Right lobe of liver (tissue), 6 donors: ENCODE data around the gene PADI2. TPM values are rescaled to one million over a fixed set of nuclear protein-coding genes. Genes with fewer than 3 reads are reported as not detected.

Experiments used
- ATAC-seq, 4 donors: fragments of 200-7000 bp; cut with Tn5 transposase; one replicate each; pipeline ENCODE4 v1.9.1; 2020; ENCODE audit warnings: mild to moderate bottlenecking in 4 of 4, moderate library complexity in 4 of 4
- DNase-seq, 3 donors: peaks; one replicate each; pipeline ENCODE4 v3.0.0-alpha.2; 2020
- H3K27ac ChIP-seq, 3 donors: fragments of 200-600 bp; one replicate each; pipeline ENCODE4 v1.8.0; 2022
- H3K27me3 ChIP-seq, 2 donors: fragments of 200-600 bp; one replicate each; pipeline ENCODE4 v1.8.0; 2022
- H3K36me3 ChIP-seq, 4 donors: fragments of 200-600 bp; sonication (generic) in 1 of 4; one replicate each; pipeline versions ENCODE4 v1.5.1 to v1.8.0; 2017 to 2022; ENCODE audit warnings: control low read depth in 1 of 4
- H3K4me1 ChIP-seq, 4 donors: fragments of 200-600 bp; sonication (generic) in 1 of 4; one replicate each; pipeline versions ENCODE4 v1.5.1 to v1.8.0; 2017 to 2022; ENCODE audit warnings: control low read depth in 1 of 4
- H3K4me3 ChIP-seq, 3 donors: fragments of 200-600 bp; one replicate each; pipeline ENCODE4 v1.8.0; 2022
- H3K9me3 ChIP-seq, 4 donors: fragments of 200-600 bp; sonication (generic) in 1 of 4; one replicate each; pipeline versions ENCODE4 v1.5.1 to v1.8.0; 2017 to 2022; ENCODE audit warnings: control low read depth in 1 of 4
- POLR2A ChIP-seq: fragments of 450-650 bp; IDR thresholded peaks from one replicate; pipeline ENCODE4 v1.6.1; 2017; ENCODE audit warnings: antibody characterized with exemption, mild to moderate bottlenecking
- WGBS: methylation state at CpG from one replicate; pipeline ENCODE4 v1.1.6; 2018; ENCODE audit warnings: low coverage, low lambda C conversion rate; ENCODE audit not compliant: insufficient coverage; ENCODE audit errors: missing lambda C conversion rate; 5-methylcytosine and 5-hydroxymethylcytosine counted together
- intact Hi-C, 2 donors: fragments of 100-400 bp; cut with DNase I; formaldehyde crosslinking; loops; one replicate each; pipeline versions ENCODE4 v1.11.2 to v1.14.1; 2022
- total RNA-seq, 6 experiments: library from RNA; depleted of rRNA in 2 of 6; stranded (reverse); fragments of >200 nt in 2 of 6; fragmentation: NEBNext Ultra II Directional in 3 of 6; extraction: Animal tissue kit (Norgen Biotek cat#: 25700) in 3 of 6; gene quantifications; one replicate each; pipeline versions ENCODE4 v1.1.0 to v1.2.4, GENCODE V29; 2016 to 2023
- TF ChIP-seq, protein P1 (sequence below), 4 donors: fragments of 200-600 bp in 3 of 4; fragments of 450-650 bp in 1 of 4; IDR thresholded peaks; one replicate each; pipeline versions ENCODE4 v1.5.1 to v1.8.0; 2016 to 2022; ENCODE audit warnings: antibody characterized with exemption in 4 of 4, mild to moderate bottlenecking in 2 of 4
- donor health status: DM: no; HTN: yes; CAD: no.
- donor health status: DM: no; HTN: no; CAD: no.
- donor health status: DM: no; HTN: no; CAD: no.
- donor health status: DM: no; HTN: yes; CAD: no.
- donor health status: DM: no; HTN: yes; CAD: no.

The PADI2 gene
- total RNA-seq, 6 experiments from 2014 or later = 0.20 to 1.4 (median 0.78) TPM

DNA sequence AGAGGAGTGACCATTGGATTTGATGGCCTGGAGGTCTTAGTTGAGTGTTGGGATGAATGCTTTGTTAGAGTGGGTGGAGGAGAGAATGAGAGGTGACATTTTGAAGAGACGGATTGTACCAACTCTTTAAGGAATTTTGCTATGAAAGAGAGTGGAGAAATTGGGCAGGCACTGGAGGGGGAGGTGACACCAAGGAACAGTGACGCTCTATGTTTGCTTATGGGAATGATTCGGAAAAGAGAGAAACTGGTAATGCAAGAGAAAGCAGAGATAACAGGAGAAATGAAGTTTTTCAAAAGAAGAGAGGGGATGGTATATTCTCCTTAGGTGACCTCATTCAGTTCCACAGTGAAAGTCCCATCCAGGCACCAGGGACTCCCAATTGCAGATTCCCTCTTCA is 24.5 kb upstream of the PADI2 start:
- TF ChIP-seq, protein P1, sequence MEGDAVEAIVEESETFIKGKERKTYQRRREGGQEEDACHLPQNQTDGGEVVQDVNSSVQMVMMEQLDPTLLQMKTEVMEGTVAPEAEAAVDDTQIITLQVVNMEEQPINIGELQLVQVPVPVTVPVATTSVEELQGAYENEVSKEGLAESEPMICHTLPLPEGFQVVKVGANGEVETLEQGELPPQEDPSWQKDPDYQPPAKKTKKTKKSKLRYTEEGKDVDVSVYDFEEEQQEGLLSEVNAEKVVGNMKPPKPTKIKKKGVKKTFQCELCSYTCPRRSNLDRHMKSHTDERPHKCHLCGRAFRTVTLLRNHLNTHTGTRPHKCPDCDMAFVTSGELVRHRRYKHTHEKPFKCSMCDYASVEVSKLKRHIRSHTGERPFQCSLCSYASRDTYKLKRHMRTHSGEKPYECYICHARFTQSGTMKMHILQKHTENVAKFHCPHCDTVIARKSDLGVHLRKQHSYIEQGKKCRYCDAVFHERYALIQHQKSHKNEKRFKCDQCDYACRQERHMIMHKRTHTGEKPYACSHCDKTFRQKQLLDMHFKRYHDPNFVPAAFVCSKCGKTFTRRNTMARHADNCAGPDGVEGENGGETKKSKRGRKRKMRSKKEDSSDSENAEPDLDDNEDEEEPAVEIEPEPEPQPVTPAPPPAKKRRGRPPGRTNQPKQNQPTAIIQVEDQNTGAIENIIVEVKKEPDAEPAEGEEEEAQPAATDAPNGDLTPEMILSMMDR (IDR thresholded peaks at IDR 0.05) = no peak
- no peak for TF ChIP-seq POLR2A
- no peak for DNase-seq
- no peaks in the 10 kb centered on the region for H3K36me3 ChIP-seq
- H3K4me1 ChIP-seq = no peaks in the 10 kb centered on the region
- no peak overlapping the region for H3K4me3 ChIP-seq
- intact Hi-C loops = no loop called here
- no peak overlapping the region for H3K27ac ChIP-seq
- no peak for ATAC-seq
- WGBS = 60% methylated on average over 3 of the region's 3 CpGs
- H3K9me3 ChIP-seq = no peaks in the 10 kb centered on the region
- no peaks in the 10 kb centered on the region for H3K27me3 ChIP-seq

DNA sequence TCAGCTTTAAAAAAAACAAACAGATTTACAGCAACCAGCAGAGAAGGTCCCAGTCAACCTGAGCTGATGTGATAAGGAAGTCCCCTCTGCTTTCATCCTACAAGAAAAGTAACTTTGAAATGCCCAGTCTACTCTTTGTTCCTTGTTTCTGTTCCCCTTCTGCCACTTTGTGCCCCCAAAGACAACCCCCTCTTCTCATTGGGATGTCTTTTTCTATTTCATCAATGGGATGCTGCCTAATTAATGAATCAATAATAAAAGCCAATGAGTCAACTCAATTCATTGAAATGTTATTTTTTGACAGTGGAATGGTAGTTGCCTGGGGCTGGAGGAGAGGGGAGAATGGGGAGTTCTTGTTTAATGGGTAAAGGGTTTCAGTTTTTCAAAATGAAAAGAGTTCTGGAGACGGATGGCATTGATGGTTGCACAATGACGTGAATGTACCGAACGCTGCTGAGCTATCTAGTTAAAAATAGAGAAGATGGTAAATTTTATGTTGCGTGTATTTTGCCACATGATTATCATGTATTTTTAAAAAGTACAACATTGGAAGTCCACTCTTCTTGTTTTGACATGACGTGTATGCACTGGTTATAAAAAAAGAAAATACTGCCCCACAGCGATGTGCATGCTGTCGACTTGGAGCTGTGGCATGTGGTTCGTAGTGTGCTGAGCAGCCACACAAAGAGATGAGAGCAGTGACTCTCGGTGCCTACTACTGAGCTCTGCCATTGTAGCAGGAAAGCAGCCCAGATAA is 22.4 kb upstream of the PADI2 start:
- ATAC-seq = no peak

DNA sequence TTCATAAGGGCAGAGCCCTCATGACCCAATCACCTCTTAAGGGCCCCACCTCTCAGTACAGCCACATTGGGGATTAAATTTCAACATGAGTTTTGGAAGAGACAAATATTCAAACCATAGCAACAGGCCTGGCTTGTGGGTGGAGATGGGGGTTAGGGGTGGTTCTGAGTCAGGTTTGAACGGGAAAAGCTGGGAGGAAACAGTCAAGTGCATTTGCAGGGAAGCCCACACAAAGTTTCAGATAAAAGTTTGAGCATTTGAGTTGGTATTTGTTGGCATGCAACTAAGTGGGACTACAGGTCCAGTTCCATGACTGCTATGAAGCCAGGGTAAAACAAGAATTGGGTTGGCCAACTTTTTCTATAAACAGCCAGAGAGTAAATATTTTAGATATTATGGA is 21.0 kb upstream of the PADI2 start:
- DNase-seq = no peak
- Histone ChIP-seq H3K27me3 (no peaks in the 10 kb centered on the region), H3K27ac (no peak overlapping the region), H3K9me3 (no peaks in the 10 kb centered on the region), H3K4me3 (no peak overlapping the region), H3K4me1 (no peaks in the 10 kb centered on the region), H3K36me3 (no peaks in the 10 kb centered on the region)
- TF ChIP-seq, protein P1 (IDR thresholded peaks at IDR 0.05) = no peak
- TF ChIP-seq POLR2A = no peak
- WGBS = 13% methylated on average over 1 of the region's 1 CpG
- intact Hi-C loops = no loop called here
- no peak for ATAC-seq

More for the DNA sequence above, 22.4 kb upstream of the PADI2 start:
- no peak for DNase-seq
- H3K9me3 ChIP-seq = no peaks in the 10 kb centered on the region
- intact Hi-C loops = no loop called here
- TF ChIP-seq, protein P1 (IDR thresholded peaks at IDR 0.05) = no peak
- TF ChIP-seq POLR2A = no peak
- 61% methylated on average over 9 of the region's 10 CpGs for WGBS
- H3K36me3 ChIP-seq = no peaks in the 10 kb centered on the region
- H3K4me1 ChIP-seq = no peaks in the 10 kb centered on the region
- H3K4me3 ChIP-seq = no peak overlapping the region
- no peak overlapping the region for H3K27ac ChIP-seq
- H3K27me3 ChIP-seq = no peaks in the 10 kb centered on the region

DNA sequence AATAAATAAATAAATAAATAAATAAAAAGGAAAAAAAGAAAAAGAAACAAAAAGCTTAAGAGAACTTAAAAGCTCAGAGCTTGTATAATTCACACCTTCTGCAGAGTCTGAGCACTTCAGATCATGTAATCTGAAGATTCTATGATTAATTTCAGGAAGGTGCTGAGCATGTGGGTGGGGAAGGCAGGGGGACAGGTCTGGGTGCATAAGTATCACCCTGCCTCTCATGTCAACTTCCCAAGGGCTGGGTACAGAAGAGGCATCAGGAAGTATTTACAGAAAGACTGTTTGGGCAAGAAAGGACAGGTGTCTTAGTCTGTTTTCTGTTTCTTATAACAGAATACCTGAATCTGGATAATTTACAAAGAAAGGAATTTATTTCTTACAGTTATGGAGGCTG is 20.4 kb upstream of the PADI2 start:
- DNase-seq (no peak), ATAC-seq (no peak)
- TF ChIP-seq, protein P1 (IDR thresholded peaks at IDR 0.05) = no peak
- no peak for TF ChIP-seq POLR2A
- Histone ChIP-seq H3K9me3 (no peaks in the 10 kb centered on the region), H3K36me3 (no peaks in the 10 kb centered on the region), H3K4me3 (no peak overlapping the region), H3K27ac (no peak overlapping the region), H3K27me3 (no peaks in the 10 kb centered on the region), H3K4me1 (no peaks in the 10 kb centered on the region)
- intact Hi-C loops = no loop called here
